Fibroblast of mammary gland (primary cell): ENCODE data around the gene PTPRN.
A peak's percentile ranks its signal among the peaks of the same experiment; 100 is the strongest.

Experiments
- DNase-seq: peaks from one replicate; pipeline ENCODE4 v3.0.0-alpha.2; 2010; ENCODE audit warnings: low read depth
- H3K4me3 ChIP-seq: 2 replicates; pipeline ENCODE4 v1.5.1; 2011; ENCODE audit warnings: low read depth, mild to moderate bottlenecking, low read length, moderate library complexity; ENCODE audit not compliant: control insufficient read depth
- CTCF ChIP-seq: conservative IDR thresholded peaks from 2 replicates; pipeline ENCODE4 v1.5.1; 2011; ENCODE audit warnings: low read depth, low read length, inconsistent platforms; ENCODE audit not compliant: control insufficient read depth, insufficient read depth

Gene PTPRN

GRCh38 chr2:219282375-219282774 is 26.8 kb downstream of the PTPRN start:
- no peak for DNase-seq
- TF ChIP-seq CTCF, result no peak
- H3K4me3 ChIP-seq, result no peak overlapping the region

- DNase-seq, result no peak
- no peak overlapping the region for H3K4me3 ChIP-seq
- TF ChIP-seq CTCF, result no peak
These were observed 27.6 kb downstream of the PTPRN start for GRCh38 chr2:219281588-219281987.

GRCh38 chr2:219280651-219281050 is 28.6 kb downstream of the PTPRN start:
- TF ChIP-seq CTCF, result no peak
- no peak for DNase-seq
- H3K4me3 ChIP-seq, result no peak overlapping the region

GRCh38 chr2:219279916-219280516 is 29.2 kb downstream of the PTPRN start:
- H3K4me3 ChIP-seq, result peak overlapping the region; percentile 69
- TF ChIP-seq CTCF, result no peak
- DNase-seq, result no peak

- TF ChIP-seq CTCF, result no peak
- DNase-seq, result peak; percentile 99
- H3K4me3 ChIP-seq, result peak within 1 kb of the TSS; percentile 69
These were observed 29.9 kb downstream of the PTPRN start, which contains the start of gene DNAJB2 for GRCh38 chr2:219279151-219279915. DNAJB2 (plus strand) TSS chr2:219279366; CDS start chr2:219279834, 468 bp downstream.

GRCh38 chr2:219278655-219279150 is 30.5 kb downstream of the PTPRN start:
- no peak for TF ChIP-seq CTCF
- no peak overlapping the region for H3K4me3 ChIP-seq
- DNase-seq, result no peak
